HG02884 (cell line): Measurements from ENCODE around the gene ZEB2.
"Not testable (repeated sequence)": the region's sequence is repeated elsewhere in the genome, so short reads cannot be mapped to it uniquely, and the experiment has no call there.

Experiments used
- ATAC-seq: cut with Tn5 transposase; IDR thresholded peaks from one replicate; pipeline ENCODE4 v1.9.1; 2021; ENCODE audit warnings: mild to moderate bottlenecking, moderate library complexity; ENCODE audit not compliant: unreplicated experiment

Gene ZEB2

GRCh38 chr2:144396318-144396717 is 123.6 kb downstream of the ZEB2 start:
- no peak for ATAC-seq

DNA sequence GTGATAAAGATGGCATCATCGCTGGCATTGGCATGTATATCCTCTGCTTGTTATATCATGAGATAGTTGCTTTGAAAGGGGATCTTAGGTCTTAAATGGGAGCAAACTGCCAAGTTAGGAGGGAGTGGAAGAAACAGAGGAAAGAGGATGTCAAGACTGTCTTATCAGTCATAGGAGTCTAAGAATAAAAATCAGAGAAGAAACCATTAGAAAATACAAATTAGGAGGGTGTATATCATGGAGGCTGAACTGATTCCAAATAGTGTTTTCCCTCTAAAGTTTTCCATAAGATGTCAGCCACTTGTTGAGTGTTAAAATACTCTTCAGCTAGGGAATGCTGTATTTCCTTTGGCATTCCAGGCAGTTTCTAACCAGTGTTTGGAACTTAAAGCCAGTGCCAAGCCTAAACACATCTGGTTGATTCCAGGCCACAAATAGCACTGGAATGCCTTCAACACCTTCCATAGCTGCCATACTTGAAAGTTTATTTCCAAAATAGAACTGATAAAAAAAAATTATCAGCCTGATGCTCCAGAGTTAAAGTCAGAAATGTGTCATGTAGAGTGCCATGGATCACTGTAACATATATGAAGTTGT is 129.4 kb downstream of the ZEB2 start:
- no peak for ATAC-seq

- ATAC-seq = no peak
Observed at GRCh38 chr2:144389930-144390311, 130.0 kb downstream of the ZEB2 start.

DNA sequence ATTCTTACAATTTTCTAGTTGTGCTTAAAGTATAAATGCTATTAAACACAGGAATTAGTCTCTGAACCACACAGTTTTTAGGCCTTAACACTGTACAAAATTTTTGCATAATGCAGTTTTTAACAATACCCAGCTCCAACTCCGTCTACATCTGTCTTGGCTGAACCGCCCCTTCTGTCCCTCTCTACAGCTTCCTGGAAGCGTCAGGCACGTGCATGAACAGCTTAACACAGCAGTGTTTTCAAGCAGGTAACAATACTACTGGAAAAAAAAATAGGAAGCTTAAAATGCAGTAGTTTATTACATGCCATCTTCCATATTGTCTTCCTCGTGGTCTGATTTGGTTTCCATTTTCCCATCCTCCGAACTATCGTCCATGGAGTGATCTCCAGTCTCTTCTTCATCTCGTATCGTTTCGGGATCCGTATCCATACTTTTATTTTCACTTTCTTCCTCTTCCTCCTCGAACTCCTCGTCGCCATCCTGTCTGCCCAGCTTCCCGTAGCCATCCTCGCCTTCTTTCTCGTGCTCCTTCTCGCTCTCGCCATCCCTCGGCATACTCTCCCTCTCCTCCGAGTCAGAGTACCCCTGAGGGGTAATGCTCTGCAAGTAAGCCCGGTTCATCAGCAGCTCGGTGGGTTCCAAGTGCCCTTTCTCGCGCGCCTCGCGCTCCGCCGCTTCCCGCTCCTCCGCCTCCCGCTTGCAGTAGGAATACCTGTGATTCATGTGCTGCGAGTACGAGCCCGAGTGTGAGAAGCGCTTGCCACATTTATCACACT is 130.6 kb downstream of the ZEB2 start:
- ATAC-seq = no peak

DNA sequence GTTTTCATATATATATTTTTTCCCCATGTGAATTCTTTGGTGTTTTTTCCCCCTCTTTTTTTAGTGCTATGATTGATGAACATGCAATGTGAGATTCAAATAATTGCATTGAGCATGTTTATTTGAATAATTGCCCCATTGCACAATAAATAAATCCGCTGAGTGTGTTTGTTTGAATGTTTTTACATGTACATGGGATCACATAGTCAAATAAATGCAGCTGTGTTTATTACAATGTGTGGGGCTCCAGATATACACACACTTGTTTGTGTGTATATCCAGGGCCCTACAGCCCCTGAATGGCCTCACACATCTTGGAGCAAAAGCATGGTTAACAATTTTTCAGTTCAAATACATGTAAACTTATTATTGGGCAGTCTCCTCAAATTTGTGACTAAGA is 134.5 kb downstream of the ZEB2 start:
- no peak for ATAC-seq

- ATAC-seq = no peak
Observed at GRCh38 chr2:144383571-144384100, 136.3 kb downstream of the ZEB2 start.

DNA sequence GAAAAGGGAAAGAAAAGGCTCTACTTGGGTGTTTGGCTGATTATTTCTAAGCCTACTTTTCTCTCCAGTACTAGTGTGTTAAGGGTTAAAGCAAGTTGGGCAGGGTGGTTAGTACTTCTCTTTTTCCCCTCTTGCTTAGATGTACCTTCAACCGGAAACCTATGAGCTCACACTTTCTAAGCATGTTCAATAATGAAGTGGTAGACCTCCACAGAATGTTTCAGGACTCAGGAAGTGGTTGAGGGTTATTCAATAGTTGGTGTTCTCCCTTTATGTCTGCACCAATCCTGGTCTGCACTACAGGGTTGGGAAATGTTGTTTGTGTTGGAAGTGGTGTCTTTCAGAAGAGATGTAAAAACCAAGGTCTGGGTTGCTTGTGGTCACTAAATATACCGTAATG is 137.1 kb downstream of the ZEB2 start:
- ATAC-seq = peak; percentile 92

DNA sequence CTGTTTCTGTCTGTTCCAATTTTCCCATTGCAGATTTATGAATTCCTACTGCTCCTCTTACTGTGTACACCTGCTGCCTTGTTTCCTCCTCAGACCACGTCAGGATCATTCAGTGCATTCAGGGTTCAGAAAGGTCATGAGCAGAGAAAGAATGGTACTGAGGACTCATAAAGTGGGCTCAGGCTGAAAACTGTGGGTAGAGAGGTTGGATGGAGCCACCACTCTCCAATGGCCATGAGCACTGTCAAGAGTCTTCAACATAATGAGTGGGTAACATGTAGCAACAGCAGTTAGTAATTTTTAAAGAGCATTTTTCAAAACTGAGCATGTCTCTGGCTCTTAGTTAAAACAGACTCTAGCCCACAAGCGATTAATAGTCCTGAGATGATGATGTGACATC is 138.2 kb downstream of the ZEB2 start:
- ATAC-seq = no peak

GRCh38 chr2:144379851-144380311 is 140.0 kb downstream of the ZEB2 start:
- no peak for ATAC-seq

DNA sequence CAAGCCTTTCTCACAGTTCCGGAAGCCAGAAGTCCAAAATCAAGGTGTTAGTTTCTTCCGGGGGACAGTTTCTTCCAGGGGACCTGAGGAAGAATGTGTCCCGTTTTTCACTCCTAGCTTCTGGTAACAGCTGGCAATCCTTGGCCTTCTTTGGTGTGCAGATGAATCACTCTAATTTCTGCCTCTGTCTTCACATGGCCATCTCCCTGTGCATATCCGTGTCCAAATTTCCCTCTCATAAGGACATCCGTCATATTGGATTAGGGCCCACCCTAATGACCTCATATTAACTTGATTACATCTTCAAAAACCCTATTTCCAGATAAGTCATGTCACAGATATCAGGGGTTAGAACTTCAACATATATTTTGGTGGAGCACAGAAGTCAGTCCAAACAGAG is 141.4 kb downstream of the ZEB2 start:
- no peak for ATAC-seq

- no peak for ATAC-seq
Observed at GRCh38 chr2:144377914-144378313, 142.0 kb downstream of the ZEB2 start.

DNA sequence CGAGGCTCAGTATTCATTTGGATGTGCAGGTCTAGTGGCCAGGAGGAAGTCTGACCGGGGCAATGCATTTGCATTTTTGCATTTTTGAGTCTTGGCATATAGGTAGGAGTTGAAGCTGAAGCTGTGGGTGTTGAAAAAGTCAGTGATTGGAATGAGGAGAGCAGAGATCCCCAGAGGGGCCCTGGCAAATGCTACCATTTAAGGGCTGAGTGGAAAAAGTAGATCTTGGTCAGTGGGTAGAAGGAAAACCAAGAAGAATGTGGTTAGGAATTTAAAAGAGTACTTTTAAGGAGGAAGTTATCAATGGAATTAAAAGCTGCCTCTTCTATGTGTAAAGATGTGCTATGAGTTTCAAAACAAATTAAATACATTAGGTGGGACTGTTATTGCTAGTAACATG is 143.0 kb downstream of the ZEB2 start:
- no peak for ATAC-seq

GRCh38 chr2:144376460-144376859 is 143.5 kb downstream of the ZEB2 start:
- no peak for ATAC-seq

GRCh38 chr2:144374163-144374661 is 145.7 kb downstream of the ZEB2 start:
- ATAC-seq = peak; percentile 68

DNA sequence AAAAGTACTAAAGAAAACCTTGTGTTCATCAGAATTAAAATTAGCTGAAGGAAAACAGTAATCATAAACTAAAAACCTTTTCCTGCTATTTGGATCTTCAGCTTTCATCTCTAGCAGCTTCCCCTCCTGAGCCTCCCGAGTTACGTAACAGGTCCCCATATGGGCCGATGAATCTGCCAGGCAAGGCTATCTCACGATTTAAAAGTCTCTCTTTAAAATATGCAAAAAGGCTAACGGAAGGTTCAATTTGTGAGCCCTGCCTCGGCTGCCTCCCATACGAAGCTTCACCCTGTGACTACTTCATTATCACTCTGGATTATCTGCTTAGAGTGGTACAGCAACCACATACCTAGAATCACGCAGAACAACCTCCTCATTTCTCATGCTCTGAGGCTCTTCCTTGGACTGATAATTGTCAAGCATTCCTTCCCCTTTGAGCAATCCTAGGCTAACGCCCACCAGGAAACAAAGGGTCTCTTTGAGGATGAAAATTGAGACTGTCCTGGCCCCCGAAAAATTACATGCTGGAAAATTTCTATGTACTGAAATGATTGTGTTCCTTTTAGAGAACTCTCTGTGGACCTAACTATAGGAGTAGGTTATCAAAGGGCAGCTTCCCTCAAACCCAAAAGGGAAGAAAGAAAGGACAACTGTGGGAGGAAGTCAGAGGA is 147.4 kb downstream of the ZEB2 start:
- no peak for ATAC-seq

- ATAC-seq = no peak
Observed at GRCh38 chr2:144370937-144371584, 148.9 kb downstream of the ZEB2 start.

DNA sequence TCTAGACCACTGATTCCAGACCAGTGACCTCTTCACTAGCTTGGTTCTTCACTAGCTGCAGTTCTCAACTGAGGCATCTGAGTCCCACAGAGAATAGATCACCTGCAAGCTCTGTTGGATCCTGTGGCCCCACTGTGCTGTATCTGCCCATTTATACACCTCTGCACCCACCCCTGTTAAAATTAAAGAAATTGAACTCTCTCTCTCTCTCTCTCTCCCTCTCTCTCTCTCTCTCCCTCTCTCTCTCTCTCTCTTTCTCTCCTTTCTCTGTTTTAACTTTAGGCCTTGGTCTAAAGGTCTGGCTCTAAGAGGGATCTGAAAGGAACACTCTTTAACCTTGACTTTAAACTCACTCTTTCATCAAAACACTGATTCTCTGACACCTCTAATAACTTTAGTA is 150.5 kb downstream of the ZEB2 start:
- ATAC-seq = no peak

DNA sequence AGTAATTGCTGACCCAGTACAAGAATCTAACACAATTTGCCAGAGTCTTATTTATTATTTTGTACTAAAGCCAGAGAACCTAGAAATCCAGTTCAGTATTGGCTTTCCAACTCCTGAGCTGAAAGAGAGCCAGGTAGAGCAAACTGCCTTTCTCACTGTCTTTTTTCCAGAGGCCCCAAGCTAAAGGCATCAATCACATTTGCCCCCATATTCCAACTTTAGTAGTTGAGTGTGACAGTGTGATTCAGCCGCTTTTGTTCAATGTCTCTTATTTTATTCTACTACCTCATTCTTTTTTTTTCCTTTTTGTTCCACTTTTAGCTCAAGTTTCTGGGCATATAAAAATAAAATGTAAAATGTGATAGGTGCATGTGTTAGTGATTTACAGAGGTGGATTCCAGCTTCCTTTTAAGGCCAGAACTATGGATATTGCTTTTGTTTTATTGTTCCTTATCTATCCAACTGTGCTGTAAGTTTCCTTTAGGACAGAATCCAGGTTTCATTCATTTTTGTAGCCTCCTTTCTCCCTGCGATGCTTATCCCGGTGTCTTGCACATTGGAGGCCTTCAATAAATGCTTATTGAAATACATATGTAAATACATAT is 153.0 kb downstream of the ZEB2 start:
- no peak for ATAC-seq

- peak; percentile 90 for ATAC-seq
Observed at GRCh38 chr2:144364944-144365738, 154.8 kb downstream of the ZEB2 start.

DNA sequence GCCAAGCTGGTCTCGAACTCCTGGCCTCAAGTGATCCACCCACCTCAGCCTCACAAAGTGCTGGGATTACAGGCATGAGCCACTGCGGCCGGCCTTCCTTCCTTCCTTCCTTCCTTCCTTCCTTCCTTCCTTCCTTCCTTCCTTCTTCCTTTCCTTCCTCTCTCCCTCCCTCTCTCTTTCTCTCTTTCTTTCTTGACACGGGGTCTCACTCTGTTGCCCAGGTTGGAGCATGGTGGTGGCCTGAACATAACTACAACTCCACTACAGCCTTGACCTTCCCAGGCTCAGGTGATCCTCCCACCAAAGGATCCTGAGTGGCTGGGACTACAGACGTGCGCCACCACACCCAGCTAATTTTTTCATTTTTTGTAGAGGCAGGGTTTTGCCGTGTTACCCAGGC is 155.7 kb downstream of the ZEB2 start:
- not testable (repeated sequence) for ATAC-seq
